Osteocyte (in vitro differentiated cells): ENCODE measurements around the gene NEUROD2. TPM values are rescaled to one million over a fixed set of nuclear protein-coding genes. Genes with fewer than 3 reads are reported as not detected.

ENCODE experiments used
- DNase-seq: peaks from one replicate; pipeline ENCODE4 v3.0.0; 2021; ENCODE audit warnings: mixed read lengths; ENCODE audit not compliant: unreplicated experiment; ENCODE audit errors: extremely low spot score
- H3K27ac Mint-ChIP-seq: one replicate; pipeline ENCODE4 v1.8.0; 2021; ENCODE audit warnings: mild to moderate bottlenecking, mixed read lengths; ENCODE audit not compliant: unreplicated experiment
- H3K27me3 Mint-ChIP-seq: one replicate; pipeline ENCODE4 v1.8.0; 2021; ENCODE audit warnings: mixed read lengths; ENCODE audit not compliant: unreplicated experiment
- H3K36me3 Mint-ChIP-seq: one replicate; pipeline ENCODE4 v1.8.0; 2021; ENCODE audit warnings: mixed read lengths; ENCODE audit not compliant: unreplicated experiment
- H3K4me1 Mint-ChIP-seq: one replicate; pipeline ENCODE4 v1.8.0; 2021; ENCODE audit warnings: mixed read lengths; ENCODE audit not compliant: unreplicated experiment
- H3K4me3 Mint-ChIP-seq: one replicate; pipeline ENCODE4 v1.8.0; 2021; ENCODE audit warnings: mild to moderate bottlenecking, moderate library complexity, mixed read lengths; ENCODE audit not compliant: unreplicated experiment
- H3K9me3 Mint-ChIP-seq: one replicate; pipeline ENCODE4 v1.8.0; 2021; ENCODE audit warnings: mixed read lengths; ENCODE audit not compliant: unreplicated experiment
- total RNA-seq: library from RNA; stranded (reverse); gene quantifications from 2 replicates; pipeline ENCODE4 v1.2.1, GENCODE V29; 2021
- TF ChIP-seq, protein P1 (sequence below): fragments of 200-600 bp; sonication (generic); IDR thresholded peaks from 2 replicates; pipeline ENCODE4 v1.5.0; 2021; ENCODE audit warnings: antibody characterized with exemption, mild to moderate bottlenecking, moderate library complexity

The NEUROD2 gene
- total RNA-seq, 1 donor from 2014 or later, result not detected

DNA sequence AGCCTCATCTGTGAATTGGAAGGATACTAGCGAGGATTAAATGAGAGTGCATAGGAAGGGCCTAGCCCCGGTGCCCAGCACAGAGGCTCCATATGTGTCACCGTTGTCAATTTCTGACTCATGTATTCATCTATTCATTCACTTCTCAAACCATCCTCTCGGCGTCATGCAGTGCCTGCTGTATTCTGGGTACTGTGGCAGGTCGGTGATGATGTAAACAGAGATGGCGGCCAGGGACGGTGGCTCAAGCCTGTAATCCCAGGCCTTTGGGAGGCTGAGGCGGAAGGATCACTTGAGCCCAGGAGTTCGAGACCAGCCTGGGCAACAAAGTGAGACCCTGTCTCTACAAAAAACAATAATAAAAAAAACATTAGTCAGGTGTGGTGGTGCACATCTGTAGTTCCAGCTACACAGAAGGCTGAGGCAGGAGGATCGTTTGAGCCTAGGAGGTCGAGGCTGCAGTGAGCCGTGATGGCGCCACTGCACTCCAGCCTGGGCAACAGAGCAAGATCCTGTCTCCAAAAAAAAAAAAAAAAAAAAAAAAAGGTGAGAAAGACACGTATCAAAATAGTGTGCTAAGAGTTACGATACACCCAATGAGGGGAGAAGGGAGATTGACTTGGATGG, 14.8 kb upstream of the NEUROD2 start:
- Mint-ChIP-seq H3K27me3 (peaks cover 29% of the 10 kb centered on the region), H3K4me1 (peaks cover 20% of the 10 kb centered on the region), H3K4me3 (no peak overlapping the region), H3K36me3 (no peaks in the 10 kb centered on the region), H3K27ac (no peak overlapping the region), H3K9me3 (no peaks in the 10 kb centered on the region)
- DNase-seq, result no peak
- TF ChIP-seq, protein P1, sequence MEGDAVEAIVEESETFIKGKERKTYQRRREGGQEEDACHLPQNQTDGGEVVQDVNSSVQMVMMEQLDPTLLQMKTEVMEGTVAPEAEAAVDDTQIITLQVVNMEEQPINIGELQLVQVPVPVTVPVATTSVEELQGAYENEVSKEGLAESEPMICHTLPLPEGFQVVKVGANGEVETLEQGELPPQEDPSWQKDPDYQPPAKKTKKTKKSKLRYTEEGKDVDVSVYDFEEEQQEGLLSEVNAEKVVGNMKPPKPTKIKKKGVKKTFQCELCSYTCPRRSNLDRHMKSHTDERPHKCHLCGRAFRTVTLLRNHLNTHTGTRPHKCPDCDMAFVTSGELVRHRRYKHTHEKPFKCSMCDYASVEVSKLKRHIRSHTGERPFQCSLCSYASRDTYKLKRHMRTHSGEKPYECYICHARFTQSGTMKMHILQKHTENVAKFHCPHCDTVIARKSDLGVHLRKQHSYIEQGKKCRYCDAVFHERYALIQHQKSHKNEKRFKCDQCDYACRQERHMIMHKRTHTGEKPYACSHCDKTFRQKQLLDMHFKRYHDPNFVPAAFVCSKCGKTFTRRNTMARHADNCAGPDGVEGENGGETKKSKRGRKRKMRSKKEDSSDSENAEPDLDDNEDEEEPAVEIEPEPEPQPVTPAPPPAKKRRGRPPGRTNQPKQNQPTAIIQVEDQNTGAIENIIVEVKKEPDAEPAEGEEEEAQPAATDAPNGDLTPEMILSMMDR, result no peak

DNA sequence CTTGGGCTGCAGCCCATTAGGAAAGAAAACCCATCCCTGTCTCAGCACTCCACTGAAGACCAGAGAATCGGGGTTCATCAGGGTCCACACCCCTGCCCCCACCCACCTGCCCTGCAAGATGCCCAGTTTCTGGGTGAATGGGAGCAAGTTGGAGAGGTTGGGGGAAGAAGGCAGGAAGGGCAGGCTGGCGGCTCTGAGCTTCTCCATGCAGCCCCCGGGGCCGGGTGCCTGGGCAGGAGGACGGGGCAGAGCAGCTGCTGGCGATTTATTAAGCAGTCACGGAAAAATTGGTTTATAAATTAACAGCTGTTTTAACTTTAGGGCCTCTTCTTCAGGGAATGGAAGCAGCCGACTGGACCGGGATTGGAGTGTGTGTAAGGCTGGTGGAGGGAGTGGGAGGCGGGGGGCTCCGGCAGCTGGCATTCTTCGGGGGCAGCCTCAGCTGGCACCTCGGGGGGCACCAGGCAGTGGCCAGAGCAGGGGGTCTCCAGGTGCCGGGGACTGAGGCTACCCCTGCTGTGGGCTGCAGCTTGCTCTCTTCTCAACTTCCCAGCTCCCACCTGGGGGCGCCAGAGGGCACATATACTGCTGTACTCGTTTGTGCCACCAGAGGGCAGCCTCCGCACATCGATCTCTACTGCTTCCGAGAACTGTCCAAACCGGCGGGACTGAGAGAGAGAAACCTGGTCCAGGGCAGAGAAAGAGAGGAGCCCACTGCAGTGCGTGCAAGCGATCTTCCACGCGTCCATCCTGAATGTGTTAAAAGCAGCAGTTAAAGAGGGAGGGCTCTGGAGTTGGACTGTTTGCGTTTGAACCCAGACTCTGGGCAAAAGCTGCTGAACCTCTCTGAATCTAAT, 14.0 kb upstream of the NEUROD2 start:
- H3K4me3 Mint-ChIP-seq, result no peak overlapping the region
- DNase-seq, result peak; percentile 96
- H3K27ac Mint-ChIP-seq, result no peak overlapping the region

DNA sequence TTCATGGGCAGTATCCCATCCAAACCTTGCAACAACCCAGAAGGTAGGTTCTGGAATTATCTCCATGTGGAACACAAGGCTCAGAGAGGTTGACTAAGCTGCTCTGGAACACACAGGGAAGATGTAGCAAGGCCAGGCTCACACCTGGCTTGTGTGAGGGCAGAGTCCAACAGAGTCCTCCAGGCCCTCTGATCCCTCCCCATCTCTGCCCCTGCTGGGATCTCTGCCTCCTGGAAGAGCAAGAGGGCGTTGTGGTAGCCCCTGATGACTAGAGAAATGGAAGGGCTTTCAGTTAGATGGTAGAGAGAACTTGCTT, 12.0 kb upstream of the NEUROD2 start:
- DNase-seq, result no peak
- H3K4me1 Mint-ChIP-seq, result peaks cover 11% of the 10 kb centered on the region
- no peak overlapping the region for H3K4me3 Mint-ChIP-seq
- H3K9me3 Mint-ChIP-seq, result no peaks in the 10 kb centered on the region
- no peak overlapping the region for H3K27ac Mint-ChIP-seq
- peaks cover 24% of the 10 kb centered on the region for H3K27me3 Mint-ChIP-seq
- TF ChIP-seq, protein P1, result no peak
- no peaks in the 10 kb centered on the region for H3K36me3 Mint-ChIP-seq

More for the DNA sequence above, 14.0 kb upstream of the NEUROD2 start:
- no peaks in the 10 kb centered on the region for H3K36me3 Mint-ChIP-seq
- TF ChIP-seq, protein P1, result peak; percentile 100
- H3K9me3 Mint-ChIP-seq, result no peaks in the 10 kb centered on the region
- peaks cover 18% of the 10 kb centered on the region for H3K4me1 Mint-ChIP-seq
- peaks cover 27% of the 10 kb centered on the region for H3K27me3 Mint-ChIP-seq

DNA sequence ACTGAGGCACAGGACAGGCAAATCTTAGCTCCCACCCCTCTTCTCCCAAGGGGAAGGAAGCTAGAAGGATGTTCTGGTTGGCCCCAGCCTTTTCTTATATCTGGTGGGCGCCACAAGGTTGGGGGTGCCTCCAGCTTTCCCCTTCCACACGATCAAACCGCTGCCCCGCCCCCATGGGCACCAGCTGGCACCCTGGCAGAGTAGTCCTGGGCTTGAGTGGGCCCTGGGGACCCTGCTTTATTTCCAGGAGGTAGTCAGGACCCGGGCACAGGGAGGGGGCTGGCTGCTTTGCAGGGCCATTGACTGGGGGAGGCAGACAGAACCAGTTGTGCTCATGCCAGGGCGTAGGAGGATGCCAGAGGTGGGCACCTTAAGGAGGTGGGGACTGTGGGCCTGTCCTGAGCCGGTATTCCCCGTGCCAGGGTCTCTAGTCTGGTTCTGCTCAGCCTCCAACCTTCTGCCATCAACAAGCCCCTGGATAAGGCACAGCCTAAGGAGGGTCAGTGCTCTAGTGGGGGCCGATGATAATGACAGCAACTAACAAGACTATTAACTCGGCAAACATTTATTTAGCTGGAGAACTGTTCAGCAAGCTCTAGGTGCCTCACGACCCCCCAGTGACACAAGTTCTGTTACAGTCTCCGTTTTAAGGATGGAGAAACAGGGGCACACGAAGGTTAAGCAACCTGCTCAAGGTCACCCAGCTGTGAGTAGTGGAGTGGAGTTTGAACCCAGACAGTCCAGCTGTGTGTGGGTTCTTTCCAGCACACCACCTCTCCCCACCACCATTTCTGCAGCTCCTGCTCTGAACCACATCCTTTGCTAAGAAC, 11.5 kb upstream of the NEUROD2 start:
- no peak for DNase-seq
- TF ChIP-seq, protein P1, result no peak
- Mint-ChIP-seq H3K4me1 (peaks cover 11% of the 10 kb centered on the region), H3K27ac (no peak overlapping the region), H3K9me3 (no peaks in the 10 kb centered on the region), H3K27me3 (peaks cover 25% of the 10 kb centered on the region), H3K36me3 (no peaks in the 10 kb centered on the region), H3K4me3 (no peak overlapping the region)
